Astrocyte of the cerebellum (primary cell): Measurements from ENCODE around the gene UBAC2.

Experiments used
- DNase-seq: peaks from one replicate; pipeline ENCODE4 v3.0.0-alpha.2; 2011; ENCODE audit warnings: low read depth
- H3K4me3 ChIP-seq: 2 replicates; pipeline ENCODE4 v1.5.1; 2011; ENCODE audit warnings: mild to moderate bottlenecking, low read depth, low read length, moderate library complexity
- in situ Hi-C: cut with HindIII; loops from 2 replicates; pipeline ENCODE4 v1.10.0; 2017; ENCODE audit warnings: low sequenced_read_pairs
- TF ChIP-seq, protein P1 (sequence below): IDR thresholded peaks from 2 replicates; pipeline ENCODE4 v1.5.1; 2012; ENCODE audit warnings: low read length, low read depth, moderate library complexity, mild to moderate bottlenecking; ENCODE audit errors: missing control alignments

Gene UBAC2

DNA sequence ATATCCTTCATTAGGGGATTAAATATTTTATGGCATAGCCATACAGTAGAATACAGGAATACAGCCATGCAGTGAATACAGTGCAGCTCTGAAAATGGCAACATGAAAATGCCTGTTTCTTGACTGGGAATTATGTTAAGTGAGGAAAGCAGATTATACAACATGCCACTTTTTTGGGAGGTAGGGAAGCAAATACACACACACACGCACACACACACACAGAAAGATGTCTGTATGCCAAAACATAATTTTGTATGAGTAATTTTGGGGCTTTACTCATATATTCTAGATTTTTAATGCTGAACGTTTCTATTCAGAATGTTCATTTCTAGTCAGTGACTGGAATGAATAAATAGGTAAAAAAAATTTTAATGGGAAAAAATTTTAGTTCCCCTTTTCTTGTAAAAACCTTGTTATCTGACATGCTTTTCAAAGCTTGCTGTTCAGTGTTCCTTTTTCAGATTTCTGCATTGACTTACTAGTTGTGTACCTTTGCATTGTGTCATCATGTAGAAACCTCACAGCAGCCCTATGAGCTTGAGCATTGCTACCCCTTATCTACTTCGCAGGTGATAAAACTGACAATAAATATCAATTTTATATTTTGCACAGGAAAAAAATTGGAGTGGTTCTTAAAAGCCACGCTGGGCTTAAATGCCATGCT is 98.7 kb downstream of the UBAC2 start:
- TF ChIP-seq, protein P1, sequence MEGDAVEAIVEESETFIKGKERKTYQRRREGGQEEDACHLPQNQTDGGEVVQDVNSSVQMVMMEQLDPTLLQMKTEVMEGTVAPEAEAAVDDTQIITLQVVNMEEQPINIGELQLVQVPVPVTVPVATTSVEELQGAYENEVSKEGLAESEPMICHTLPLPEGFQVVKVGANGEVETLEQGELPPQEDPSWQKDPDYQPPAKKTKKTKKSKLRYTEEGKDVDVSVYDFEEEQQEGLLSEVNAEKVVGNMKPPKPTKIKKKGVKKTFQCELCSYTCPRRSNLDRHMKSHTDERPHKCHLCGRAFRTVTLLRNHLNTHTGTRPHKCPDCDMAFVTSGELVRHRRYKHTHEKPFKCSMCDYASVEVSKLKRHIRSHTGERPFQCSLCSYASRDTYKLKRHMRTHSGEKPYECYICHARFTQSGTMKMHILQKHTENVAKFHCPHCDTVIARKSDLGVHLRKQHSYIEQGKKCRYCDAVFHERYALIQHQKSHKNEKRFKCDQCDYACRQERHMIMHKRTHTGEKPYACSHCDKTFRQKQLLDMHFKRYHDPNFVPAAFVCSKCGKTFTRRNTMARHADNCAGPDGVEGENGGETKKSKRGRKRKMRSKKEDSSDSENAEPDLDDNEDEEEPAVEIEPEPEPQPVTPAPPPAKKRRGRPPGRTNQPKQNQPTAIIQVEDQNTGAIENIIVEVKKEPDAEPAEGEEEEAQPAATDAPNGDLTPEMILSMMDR: no peak
- H3K4me3 ChIP-seq: no peak overlapping the region
- in situ Hi-C loops: no loop called here
- no peak for DNase-seq

DNA sequence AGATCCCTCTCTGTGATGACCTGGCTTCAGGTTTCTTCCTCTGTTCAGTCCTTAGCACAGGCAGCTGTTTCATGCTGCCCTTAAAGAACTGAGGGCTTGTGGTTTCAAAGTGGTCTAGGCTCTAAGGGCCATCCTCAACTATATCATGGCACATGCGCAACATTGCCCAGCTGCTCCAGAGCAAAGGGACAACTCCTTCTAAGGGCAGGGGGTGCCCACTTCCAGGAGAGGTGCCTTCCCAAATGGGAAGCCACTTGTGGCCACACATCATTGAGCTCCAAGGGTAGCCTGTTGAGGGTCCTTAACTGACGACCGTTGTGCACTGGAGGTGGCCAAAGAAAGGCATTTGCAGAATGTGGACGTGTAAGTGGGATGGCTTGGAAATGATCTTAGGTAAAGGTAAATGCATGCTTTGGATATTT is 99.3 kb downstream of the UBAC2 start:
- in situ Hi-C loops: no loop called here
- H3K4me3 ChIP-seq: no peak overlapping the region
- TF ChIP-seq, protein P1: no peak
- DNase-seq: no peak

DNA sequence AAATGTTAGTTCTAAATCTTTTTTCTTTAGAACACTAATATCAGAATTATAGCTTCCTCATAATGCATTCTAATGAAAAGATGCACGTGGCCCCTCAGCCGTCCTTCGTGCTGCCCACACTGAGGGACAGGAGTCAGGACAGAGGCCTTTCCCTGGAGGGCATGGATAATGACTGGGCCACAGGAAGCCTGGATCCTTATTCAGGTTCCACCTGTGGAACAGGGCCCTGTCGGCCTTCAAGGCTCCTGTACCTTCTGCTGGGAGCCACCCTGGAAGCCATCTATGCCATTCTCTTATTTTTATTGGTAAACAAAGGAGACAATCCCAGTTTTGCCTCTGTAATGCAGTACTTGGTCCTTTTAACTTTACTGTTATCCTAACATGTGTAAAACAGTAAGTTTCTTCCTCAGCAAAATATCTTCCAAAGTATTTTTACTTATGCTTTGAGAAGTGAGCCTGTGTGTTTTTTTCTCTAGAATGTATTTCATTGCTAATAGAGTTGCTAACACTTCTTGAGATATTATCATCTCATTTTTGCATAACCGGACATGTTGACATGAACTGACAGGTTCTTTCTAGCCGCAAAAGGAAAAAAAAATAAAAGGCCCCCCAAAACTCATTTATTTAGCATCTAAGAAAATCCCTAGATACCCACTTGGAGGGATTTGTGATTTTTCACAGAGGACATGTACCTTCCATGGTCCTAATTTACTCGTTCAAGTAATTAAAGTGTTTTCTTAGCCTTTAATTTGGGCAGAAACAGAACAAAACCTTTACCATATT is 100.6 kb downstream of the UBAC2 start:
- in situ Hi-C loops: no loop called here
- no peak overlapping the region for H3K4me3 ChIP-seq
- no peak for DNase-seq
- TF ChIP-seq, protein P1: no peak

DNA sequence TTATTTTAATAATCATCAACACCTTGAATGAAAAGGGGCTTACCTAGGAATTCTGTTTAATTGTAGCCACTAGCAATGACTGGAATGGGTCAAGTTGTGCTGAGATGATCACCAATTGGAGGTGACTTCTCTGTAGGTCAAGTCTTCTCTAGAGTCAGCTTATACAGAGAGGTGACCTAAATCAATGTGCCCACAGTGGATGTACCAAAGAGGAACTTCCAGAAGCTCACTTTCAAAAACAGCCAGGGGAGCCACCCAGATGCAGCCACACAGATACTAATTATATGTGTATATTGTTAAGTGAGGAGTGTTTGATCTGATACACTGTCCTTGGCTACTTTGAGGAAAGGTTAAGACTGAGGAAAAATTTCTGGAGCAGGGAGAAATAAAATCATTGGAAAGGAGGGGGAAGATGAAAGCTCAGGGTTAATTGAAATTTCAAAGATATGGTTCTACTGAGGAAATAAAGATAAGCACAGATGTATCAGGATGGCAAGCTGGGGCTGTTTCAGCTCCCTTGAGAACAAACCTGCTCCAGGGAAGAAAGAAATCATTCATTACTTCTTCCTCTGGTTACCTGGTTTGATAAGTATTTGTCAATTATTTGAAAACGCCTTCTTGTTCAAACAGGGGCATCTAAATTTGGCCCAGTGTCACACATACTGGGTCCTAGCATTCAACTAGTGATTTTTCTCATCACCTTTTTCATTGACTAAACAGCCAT is 101.4 kb downstream of the UBAC2 start:
- TF ChIP-seq, protein P1: no peak
- H3K4me3 ChIP-seq: no peak overlapping the region
- no peak for DNase-seq
- in situ Hi-C loops: no loop called here

DNA sequence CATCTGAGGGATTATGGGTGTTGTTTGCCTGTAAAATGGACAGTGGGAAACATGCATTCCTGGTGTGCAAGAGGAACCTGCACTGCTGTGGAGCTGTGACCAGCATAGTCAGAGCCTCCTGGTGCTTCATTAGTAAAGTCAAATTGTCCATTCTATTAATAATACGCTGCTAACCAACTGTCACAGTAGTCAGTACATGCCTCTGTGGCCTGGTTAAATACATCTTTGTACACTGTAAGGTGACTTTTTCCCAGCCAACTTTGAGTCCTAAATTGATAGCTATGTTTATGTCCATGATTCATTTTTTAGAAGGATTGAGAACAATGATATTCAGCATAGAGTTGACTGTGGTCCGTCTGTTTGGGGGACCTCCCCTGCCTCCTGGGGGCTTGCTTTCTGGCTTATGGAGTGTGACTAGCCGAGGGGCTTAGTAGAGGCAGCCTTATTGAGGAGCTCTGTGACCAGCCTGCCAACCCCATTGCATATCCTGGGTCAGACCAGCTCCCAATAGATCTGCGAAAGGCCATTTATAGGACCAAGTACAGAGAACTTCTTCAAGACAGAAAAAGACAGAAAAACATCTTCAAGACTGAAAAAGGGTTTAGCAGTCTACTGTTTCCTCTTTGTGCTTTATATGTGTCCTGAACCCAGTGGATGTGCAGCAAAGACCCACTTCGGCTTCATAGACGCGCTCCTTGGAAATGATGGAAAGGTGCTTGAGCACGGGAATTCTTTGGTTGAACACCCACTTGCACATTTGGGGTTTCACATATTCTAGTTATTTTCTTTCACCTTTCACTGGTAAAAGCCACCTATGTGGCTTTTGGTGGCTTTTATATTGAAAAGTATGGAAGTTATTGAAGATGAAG is 102.2 kb downstream of the UBAC2 start:
- in situ Hi-C loops: no loop called here
- TF ChIP-seq, protein P1: no peak
- H3K4me3 ChIP-seq: no peak overlapping the region
- DNase-seq: no peak
